Small intestine (tissue), 7 donors: ENCODE data around the gene COA8. TPM values are rescaled to one million over a fixed set of nuclear protein-coding genes. Genes with fewer than 3 reads are reported as not detected.
A peak's percentile ranks its signal among the peaks of the same experiment; 100 is the strongest.
"Not testable (repeated sequence)": the region's sequence is repeated elsewhere in the genome, so short reads cannot be mapped to it uniquely, and the experiment has no call there.

Experiments used
- DNase-seq, 2 donors: peaks; one replicate each; pipeline versions ENCODE4 v3.0.0 to v3.0.0-alpha.2; 2013
- FAIRE-seq: peaks from 2 replicates; lab custom pipeline; 2012; peaks lifted over from hg19 to GRCh38; lab: Jason Lieb, UNC
- H3K27ac ChIP-seq, 3 donors: one replicate each; pipeline ENCODE4 v1.5.1; 2013; ENCODE audit warnings: low read length in 2 of 3, mild to moderate bottlenecking in 2 of 3, control low read depth in 1 of 3, inconsistent platforms in 1 of 3, low read depth in 1 of 3, moderate library complexity in 1 of 3
- H3K27me3 ChIP-seq, 3 donors: one replicate each; pipeline ENCODE4 v1.6.1; 2013; ENCODE audit warnings: low read length in 3 of 3, inconsistent platforms in 1 of 3; ENCODE audit not compliant: control insufficient read depth in 3 of 3, insufficient read depth in 3 of 3
- H3K36me3 ChIP-seq, 3 donors: one replicate each; pipeline ENCODE4 v1.6.1; 2013; ENCODE audit warnings: low read length in 3 of 3, inconsistent platforms in 1 of 3, low read depth in 1 of 3, mild to moderate bottlenecking in 1 of 3, moderate library complexity in 1 of 3; ENCODE audit not compliant: control insufficient read depth in 3 of 3, insufficient read depth in 2 of 3
- H3K4me1 ChIP-seq, 3 donors: one replicate each; pipeline ENCODE4 v1.6.1; 2013; ENCODE audit warnings: low read length in 2 of 3, inconsistent platforms in 1 of 3, low read depth in 1 of 3, mild to moderate bottlenecking in 1 of 3, moderate library complexity in 1 of 3; ENCODE audit not compliant: control insufficient read depth in 3 of 3, insufficient read depth in 2 of 3
- H3K4me3 ChIP-seq, 3 donors: one replicate each; pipeline ENCODE4 v1.5.1; 2013; ENCODE audit warnings: low read length in 3 of 3, control low read depth in 1 of 3, inconsistent platforms in 1 of 3, low read depth in 1 of 3, mild to moderate bottlenecking in 1 of 3, moderate library complexity in 1 of 3
- H3K9me3 ChIP-seq, 2 donors: one replicate each; pipeline ENCODE4 v1.6.1; 2013; ENCODE audit warnings: low read depth in 1 of 2, low read length in 1 of 2; ENCODE audit not compliant: control insufficient read depth in 2 of 2, insufficient read depth in 1 of 2
- WGBS, 3 donors: extraction: QIAGEN DNeasy Blood & Tissue Kit; methylation state at CpG; one replicate each; pipeline ENCODE4 v1.1.7; 2013; 5-methylcytosine and 5-hydroxymethylcytosine counted together
- polyA plus RNA-seq, 4 donors: library from polyadenylated mRNA; stranded (reverse) in 3 of 4; unstranded in 1 of 4; fragments of 200-250 nt in 3 of 4; fragments of 120-200 nt in 1 of 4; gene quantifications; one replicate each; pipeline versions ENCODE4 v1.2.1 to v1.2.3, GENCODE V29; 2013
- donor health status: healthy with polysubstance abuse.
- donor health status: control.
- donor health status: control.
- donor health status: Bipolar disorder and iron deficiency.
- donor health status: healthy.

COA8 gene
- polyA plus RNA-seq, 4 donors, result 33.0 to 68.7 (median 50.2) TPM

GRCh38 chr14:103606963-103607668, 44.4 kb downstream of the COA8 start:
- peak overlapping the region in 1 of 3 donors; percentile 13 for H3K4me3 ChIP-seq

DNA sequence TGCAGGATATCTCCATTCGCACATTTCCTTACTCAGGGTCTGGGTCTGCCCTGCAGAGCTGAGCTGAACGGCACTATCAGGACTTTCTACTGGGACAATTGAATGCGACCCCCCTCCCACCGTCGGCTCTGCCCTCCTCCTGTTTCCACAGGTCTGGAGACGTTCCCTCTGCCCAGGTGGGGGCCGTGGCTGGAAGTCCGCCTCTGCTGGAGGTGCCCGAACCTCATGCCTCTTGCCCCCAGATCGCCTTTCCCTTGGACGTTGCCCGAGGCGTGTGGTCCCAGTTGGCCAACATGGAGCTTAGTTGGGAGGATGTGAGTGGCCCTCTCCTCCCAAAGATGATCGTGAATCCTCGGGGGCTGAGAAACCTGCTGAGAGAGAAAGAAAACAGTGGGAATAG, 45.1 kb downstream of the COA8 start:
- WGBS, 3 donors, result 28 to 42% (median 34%) methylated on average over 15 of the region's 15 CpGs
- H3K27me3 ChIP-seq, result peaks cover 0 to 22% (median 0%) of the 10 kb centered on the region in 3 donors
- H3K27ac ChIP-seq, result no peak overlapping the region
- FAIRE-seq (no peak), DNase-seq (no peak)
- no peak overlapping the region for H3K4me3 ChIP-seq
- H3K9me3 ChIP-seq, result peaks cover 2 to 10% of the 10 kb centered on the region in 2 donors
- H3K36me3 ChIP-seq, result no peaks in the 10 kb centered on the region
- peaks cover 0 to 3% (median 3%) of the 10 kb centered on the region in 3 donors for H3K4me1 ChIP-seq

More at GRCh38 chr14:103606963-103607668, 44.4 kb downstream of the COA8 start:
- H3K4me1 ChIP-seq, result peaks cover 0 to 3% (median 3%) of the 10 kb centered on the region in 3 donors
- DNase-seq, result peak; percentile 57 to 73
- H3K27ac ChIP-seq, result no peak overlapping the region
- peaks cover 2 to 10% of the 10 kb centered on the region in 2 donors for H3K9me3 ChIP-seq
- peaks cover 0 to 22% (median 0%) of the 10 kb centered on the region in 3 donors for H3K27me3 ChIP-seq
- WGBS, 3 donors, result 2 to 5% (median 3%) methylated on average over 25 of the region's 25 CpGs
- no peaks in the 10 kb centered on the region for H3K36me3 ChIP-seq
- no peak for FAIRE-seq

DNA sequence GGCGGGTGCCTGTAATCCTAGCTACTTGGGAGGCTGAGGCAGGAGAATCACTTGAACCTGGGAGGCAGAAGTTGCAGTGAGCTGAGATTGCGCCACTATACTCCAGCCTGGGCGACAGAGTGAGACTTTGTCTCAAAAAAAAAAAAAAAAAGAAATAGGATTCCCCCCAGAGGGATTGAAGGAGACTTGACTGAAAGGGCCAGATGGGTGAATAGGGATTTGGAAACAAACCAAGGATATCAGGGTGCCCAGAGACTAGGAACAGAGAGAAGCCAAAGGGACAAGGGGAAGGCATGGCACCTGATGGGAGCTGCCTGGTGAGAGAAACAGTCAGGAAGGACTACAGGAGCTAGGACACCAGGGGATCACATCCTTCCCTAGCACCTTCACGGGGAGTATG, 46.3 kb downstream of the COA8 start:
- H3K4me3 ChIP-seq, H3K36me3 ChIP-seq, DNase-seq, H3K4me1 ChIP-seq, H3K27ac ChIP-seq, FAIRE-seq: not testable (repeated sequence)
- 88 to 100% (median 89%) methylated on average over 4 of the region's 4 CpGs for WGBS, 3 donors
- Histone ChIP-seq H3K27me3 (peaks cover 0 to 22% (median 0%) of the 10 kb centered on the region in 3 donors), H3K9me3 (peaks cover 2 to 10% of the 10 kb centered on the region in 2 donors)

DNA sequence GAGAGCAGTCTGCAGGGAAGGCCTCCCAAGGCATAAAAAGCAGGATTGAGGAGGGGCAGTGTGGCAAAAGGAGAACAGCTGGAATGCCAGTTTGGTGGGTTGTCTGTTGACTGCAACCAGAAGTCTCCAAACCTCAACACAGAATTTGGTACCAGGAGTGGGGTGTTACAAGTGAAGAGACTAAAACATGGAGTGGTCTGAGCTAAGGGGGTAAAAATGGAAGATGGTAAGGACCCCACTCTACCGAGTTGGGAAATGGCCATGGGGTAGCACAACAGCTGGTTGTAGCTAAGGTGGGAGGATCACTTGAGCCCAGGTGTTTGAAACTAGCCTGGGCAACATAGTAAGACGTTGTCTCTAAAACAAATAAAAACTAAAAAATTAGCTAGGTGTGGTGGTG, 48.5 kb downstream of the COA8 start:
- Histone ChIP-seq H3K9me3 (peaks cover 2 to 13% of the 10 kb centered on the region in 2 donors), H3K27me3 (peaks cover 0 to 22% (median 0%) of the 10 kb centered on the region in 3 donors), H3K36me3 (no peaks in the 10 kb centered on the region), H3K27ac (no peak overlapping the region), H3K4me1 (peaks cover 0 to 3% (median 3%) of the 10 kb centered on the region in 3 donors), H3K4me3 (no peak overlapping the region)
- 94 to 100% (median 95%) methylated on average over 2 of the region's 2 CpGs for WGBS, 3 donors
- no peak for DNase-seq
- FAIRE-seq, result no peak

DNA sequence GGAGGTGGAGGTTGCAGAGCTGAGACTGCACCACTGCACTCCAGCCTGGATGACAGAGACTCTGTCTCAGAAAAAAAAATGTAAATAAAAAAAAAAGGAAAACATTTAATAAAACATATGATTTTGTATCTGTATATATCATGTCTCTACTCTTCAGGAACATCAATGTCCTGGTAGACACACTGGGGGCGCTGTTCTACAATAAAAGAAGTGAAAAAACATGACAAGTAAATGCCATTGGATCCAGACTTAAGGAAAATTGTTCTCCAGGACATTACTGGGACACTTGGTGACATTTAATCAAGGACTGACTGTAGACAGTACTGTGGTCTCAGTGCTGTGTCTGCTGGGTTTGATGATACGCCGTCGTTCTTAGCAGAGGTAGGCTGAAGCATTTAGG, 50.8 kb downstream of the COA8 start:
- H3K4me3 ChIP-seq, result no peak overlapping the region
- H3K4me1 ChIP-seq, result no peaks in the 10 kb centered on the region
- peaks cover 0 to 3% (median 0%) of the 10 kb centered on the region in 3 donors for H3K27me3 ChIP-seq
- peaks cover 2 to 13% of the 10 kb centered on the region in 2 donors for H3K9me3 ChIP-seq
- H3K36me3 ChIP-seq, result no peaks in the 10 kb centered on the region
- 79 to 97% (median 92%) methylated on average over 4 of the region's 4 CpGs for WGBS, 3 donors
- H3K27ac ChIP-seq, result no peak overlapping the region
- DNase-seq (no peak), FAIRE-seq (no peak)

DNA sequence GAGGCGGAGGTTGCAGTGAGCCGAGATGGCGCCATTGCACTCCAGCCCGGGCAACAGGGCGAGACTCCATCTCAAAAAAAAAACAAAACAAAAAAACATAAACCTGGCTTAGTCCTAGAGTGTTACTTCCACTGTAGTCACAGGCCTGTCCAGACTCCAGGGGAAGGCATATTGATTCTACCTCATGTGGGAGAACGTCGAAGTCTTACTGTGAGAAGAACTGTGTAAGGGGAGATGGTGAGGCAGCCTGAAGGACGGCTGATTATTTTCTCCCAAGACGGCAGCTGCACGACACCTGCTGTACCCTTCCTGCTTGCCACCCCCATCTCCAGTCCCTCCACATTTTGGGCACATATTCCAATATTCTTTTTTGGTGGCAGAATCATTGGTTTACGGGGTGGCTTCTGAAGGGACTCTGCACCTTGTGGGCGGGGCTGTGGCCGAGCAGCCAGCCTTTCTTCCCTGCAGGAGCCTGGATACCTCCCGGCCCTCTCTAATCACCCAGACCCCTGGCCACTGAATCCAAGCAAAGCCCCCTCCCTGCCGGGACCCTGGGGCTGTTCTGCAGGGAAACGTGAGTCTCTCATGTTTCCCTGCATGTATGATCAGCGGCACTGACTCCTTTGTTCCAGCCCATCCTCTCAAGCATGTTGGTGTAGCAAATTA, 54.0 kb downstream of the COA8 start:
- no peaks in the 10 kb centered on the region for H3K36me3 ChIP-seq
- no peak overlapping the region for H3K27ac ChIP-seq
- no peaks in the 10 kb centered on the region for H3K27me3 ChIP-seq
- FAIRE-seq, result no peak
- H3K9me3 ChIP-seq, result peaks cover 0 to 3% of the 10 kb centered on the region in 2 donors
- WGBS, 3 donors, result 43 to 73% (median 55%) methylated on average over 17 of the region's 17 CpGs
- H3K4me1 ChIP-seq, result no peaks in the 10 kb centered on the region
- no peak overlapping the region for H3K4me3 ChIP-seq
- DNase-seq, result no peak

- no peak for FAIRE-seq
- peaks cover 0 to 3% of the 10 kb centered on the region in 2 donors for H3K9me3 ChIP-seq
- H3K4me3 ChIP-seq, result no peak overlapping the region
- WGBS, 3 donors, result 68 to 79% (median 72%) methylated on average over 5 of the region's 5 CpGs
- no peak for DNase-seq
- H3K4me1 ChIP-seq, result no peaks in the 10 kb centered on the region
- no peaks in the 10 kb centered on the region for H3K36me3 ChIP-seq
- H3K27me3 ChIP-seq, result no peaks in the 10 kb centered on the region
- no peak overlapping the region for H3K27ac ChIP-seq
Observed at GRCh38 chr14:103619057-103619456, 56.3 kb downstream of the COA8 start.

DNA sequence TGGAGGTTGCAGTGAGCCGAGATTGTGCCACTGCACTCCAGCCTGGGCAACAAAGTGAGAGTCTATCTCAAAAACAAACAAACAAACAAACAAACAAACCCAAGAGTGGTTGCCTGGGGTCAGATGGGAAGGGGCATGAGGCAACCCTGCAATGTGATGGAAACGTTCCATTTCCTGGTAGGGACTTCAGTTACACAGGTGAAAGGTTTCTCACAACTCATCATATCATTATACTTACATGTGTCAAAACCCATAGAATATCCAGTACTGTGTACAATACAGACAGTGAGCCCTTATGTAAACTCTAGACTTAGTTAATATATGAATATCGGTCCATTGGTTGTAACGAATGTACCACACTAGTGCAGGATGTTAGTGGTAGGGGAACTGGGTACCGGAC, 59.1 kb downstream of the COA8 start:
- WGBS, 3 donors, result 72 to 85% (median 73%) methylated on average over 5 of the region's 5 CpGs
- FAIRE-seq, result no peak

More for the DNA sequence above, 59.1 kb downstream of the COA8 start:
- Histone ChIP-seq H3K27ac (no peak overlapping the region), H3K27me3 (no peaks in the 10 kb centered on the region), H3K9me3 (no peaks in the 10 kb centered on the region), H3K4me3 (no peak overlapping the region), H3K4me1 (peaks cover 0 to 3% (median 0%) of the 10 kb centered on the region in 3 donors), H3K36me3 (peaks cover 0 to 2% (median 0%) of the 10 kb centered on the region in 3 donors)
- DNase-seq, result no peak
